HEK293 (cell line): Measurements from ENCODE around the gene TRAPPC10.
A peak's percentile ranks its signal among the peaks of the same experiment; 100 is the strongest.

Experiments used
- CTCF ChIA-PET: fragments of 350-600 bp; formaldehyde crosslinking; extraction: SDS; loops from one replicate; lab custom pipeline; 2021; ENCODE audit warnings: antibody characterized with exemption; lab: Yijun Ruan, JAX
- POLR2A ChIA-PET: fragments of 300-600 bp; formaldehyde crosslinking; extraction: SDS; loops from one replicate; lab custom pipeline; 2020; ENCODE audit warnings: antibody characterized with exemption, inconsistent platforms; lab: Yijun Ruan, JAX
- H3K27ac ChIP-seq: fragments of 200-500 bp; sonication (Bioruptor generic); 2 replicates; pipeline ENCODE4 v1.5.1; 2014; ENCODE audit warnings: low read depth, low read length, control low read depth, inconsistent platforms; ENCODE audit errors: extremely low read depth
- H3K36me3 ChIP-seq, 2 experiments: fragments of 200-500 bp in 1 of 2; sonication (Bioruptor generic) in 1 of 2; 1 replicate in 1 of 2; 2 replicates in 1 of 2; pipeline ENCODE4 v1.5.1; 2014 to 2017; ENCODE audit warnings: inconsistent platforms in 2 of 2, low read length in 2 of 2; ENCODE audit not compliant: control insufficient read depth in 2 of 2, insufficient read depth in 1 of 2
- H3K4me1 ChIP-seq: fragments of 200-500 bp; sonication (Bioruptor generic); 2 replicates; pipeline ENCODE4 v1.5.1; 2014; ENCODE audit warnings: mild to moderate bottlenecking, low read length, inconsistent platforms; ENCODE audit not compliant: control insufficient read depth, insufficient read depth
- H3K4me3 ChIP-seq: 2 replicates; pipeline ENCODE4 v1.5.1; 2011; ENCODE audit warnings: low read depth, mild to moderate bottlenecking, control low read depth, low read length, moderate library complexity
- H3K9me3 ChIP-seq: fragments of 200-500 bp; sonication (Bioruptor generic); 2 replicates; pipeline ENCODE4 v1.5.1; 2014; ENCODE audit warnings: low read depth, low read length, inconsistent platforms; ENCODE audit not compliant: control insufficient read depth, insufficient read depth
- KLF1 ChIP-seq: fragments of 450-650 bp; formaldehyde crosslinking; IDR thresholded peaks from 2 replicates; pipeline ENCODE4 v1.5.1; 2016; ENCODE audit warnings: missing biosample characterization, missing genetic modification characterization
- ZFHX2 ChIP-seq: fragments of 450-650 bp; formaldehyde crosslinking; conservative IDR thresholded peaks from 2 replicates; pipeline ENCODE4 v1.5.1; 2016; ENCODE audit warnings: missing biosample characterization, missing genetic modification characterization
- ZFP37 ChIP-seq: fragments of 450-650 bp; formaldehyde crosslinking; IDR thresholded peaks from 2 replicates; pipeline ENCODE4 v1.5.1; 2016; ENCODE audit warnings: missing biosample characterization, missing genetic modification characterization
- ZNF121 ChIP-seq: fragments of 450-650 bp; formaldehyde crosslinking; IDR thresholded peaks from 2 replicates; pipeline ENCODE4 v1.5.1; 2016; ENCODE audit warnings: missing biosample characterization, missing genetic modification characterization
- ZNF211 ChIP-seq: fragments of 450-650 bp; formaldehyde crosslinking; IDR thresholded peaks from 2 replicates; pipeline ENCODE4 v1.5.1; 2016; ENCODE audit warnings: low read depth, missing biosample characterization, missing genetic modification characterization
- ZNF248 ChIP-seq: fragments of 450-650 bp; formaldehyde crosslinking; IDR thresholded peaks from 2 replicates; pipeline ENCODE4 v1.5.1; 2017; ENCODE audit warnings: missing biosample characterization, missing genetic modification characterization
- ZNF426 ChIP-seq: fragments of 450-650 bp; formaldehyde crosslinking; IDR thresholded peaks from 2 replicates; pipeline ENCODE4 v1.5.1; 2017; ENCODE audit warnings: missing biosample characterization, missing genetic modification characterization, mild to moderate bottlenecking, inconsistent platforms, moderate library complexity
- ZNF433 ChIP-seq: fragments of 450-650 bp; formaldehyde crosslinking; IDR thresholded peaks from 2 replicates; pipeline ENCODE4 v1.5.1; 2016; ENCODE audit warnings: missing biosample characterization, missing genetic modification characterization, low read depth
- ZNF48 ChIP-seq: fragments of 450-650 bp; formaldehyde crosslinking; IDR thresholded peaks from 2 replicates; pipeline ENCODE4 v1.5.1; 2016; ENCODE audit warnings: missing biosample characterization, missing genetic modification characterization
- ZNF530 ChIP-seq: fragments of 450-650 bp; formaldehyde crosslinking; IDR thresholded peaks from 2 replicates; pipeline ENCODE4 v1.5.1; 2016; ENCODE audit warnings: low read depth, missing biosample characterization, missing genetic modification characterization
- ZNF549 ChIP-seq: fragments of 450-650 bp; IDR thresholded peaks from 2 replicates; pipeline ENCODE4 v1.5.1; 2018; ENCODE audit warnings: missing biosample characterization, missing genetic modification characterization, mild to moderate bottlenecking, inconsistent platforms, moderate library complexity
- ZNF561 ChIP-seq: fragments of 450-650 bp; IDR thresholded peaks from 2 replicates; pipeline ENCODE4 v1.5.1; 2018; ENCODE audit warnings: missing biosample characterization, missing genetic modification characterization, borderline replicate concordance
- ZNF596 ChIP-seq: fragments of 450-650 bp; IDR thresholded peaks from 2 replicates; pipeline ENCODE4 v1.5.0; 2018; ENCODE audit warnings: missing biosample characterization, mild to moderate bottlenecking, missing genetic modification characterization, moderate library complexity
- ZNF654 ChIP-seq: fragments of 450-650 bp; formaldehyde crosslinking; IDR thresholded peaks from 2 replicates; pipeline ENCODE4 v1.5.1; 2016; ENCODE audit warnings: low read depth, missing biosample characterization, missing genetic modification characterization
- ZNF768 ChIP-seq: fragments of 450-650 bp; formaldehyde crosslinking; IDR thresholded peaks from 2 replicates; pipeline ENCODE4 v1.5.1; 2018; ENCODE audit warnings: missing biosample characterization, mild to moderate bottlenecking, missing genetic modification characterization
- ZNF776 ChIP-seq: fragments of 450-650 bp; formaldehyde crosslinking; IDR thresholded peaks from 2 replicates; pipeline ENCODE4 v1.5.0; 2017; ENCODE audit warnings: missing biosample characterization, missing genetic modification characterization, borderline replicate concordance
- ZNF777 ChIP-seq: fragments of 450-650 bp; formaldehyde crosslinking; IDR thresholded peaks from 2 replicates; pipeline ENCODE4 v1.5.1; 2017; ENCODE audit warnings: missing biosample characterization, missing genetic modification characterization, borderline replicate concordance
- ZNF785 ChIP-seq: fragments of 450-650 bp; formaldehyde crosslinking; IDR thresholded peaks from 2 replicates; pipeline ENCODE4 v1.5.1; 2016; ENCODE audit warnings: missing biosample characterization, missing genetic modification characterization
- ZNF830 ChIP-seq: fragments of 450-650 bp; IDR thresholded peaks from 2 replicates; pipeline ENCODE4 v1.5.0; 2018; ENCODE audit warnings: missing biosample characterization, missing genetic modification characterization, low read depth, mild to moderate bottlenecking, moderate library complexity
- ZSCAN23 ChIP-seq: fragments of 450-650 bp; formaldehyde crosslinking; IDR thresholded peaks from 2 replicates; pipeline ENCODE4 v1.5.1; 2016; ENCODE audit warnings: missing biosample characterization, missing genetic modification characterization
- TF ChIP-seq, protein P1 (sequence below): fragments of 450-650 bp; formaldehyde crosslinking; IDR thresholded peaks from 2 replicates; pipeline ENCODE4 v1.5.1; 2016; ENCODE audit warnings: missing biosample characterization, missing genetic modification characterization
- TF ChIP-seq, protein P2 (sequence below): fragments of 450-650 bp; formaldehyde crosslinking; IDR thresholded peaks from 2 replicates; pipeline ENCODE4 v1.5.1; 2016; ENCODE audit warnings: missing biosample characterization, missing genetic modification characterization
- TF ChIP-seq, protein P3 (sequence below): fragments of 450-650 bp; formaldehyde crosslinking; IDR thresholded peaks from 2 replicates; pipeline ENCODE4; 2016; ENCODE audit warnings: missing biosample characterization, missing genetic modification characterization
- TF ChIP-seq, protein P4 (sequence below): fragments of 450-650 bp; formaldehyde crosslinking; IDR thresholded peaks from 2 replicates; pipeline ENCODE4 v1.5.1; 2017; ENCODE audit warnings: missing biosample characterization, missing genetic modification characterization
- TF ChIP-seq, protein P5 (sequence below): fragments of 450-650 bp; formaldehyde crosslinking; IDR thresholded peaks from 2 replicates; pipeline ENCODE4 v1.5.1; 2016; ENCODE audit warnings: missing biosample characterization, missing genetic modification characterization

TRAPPC10 gene

DNA sequence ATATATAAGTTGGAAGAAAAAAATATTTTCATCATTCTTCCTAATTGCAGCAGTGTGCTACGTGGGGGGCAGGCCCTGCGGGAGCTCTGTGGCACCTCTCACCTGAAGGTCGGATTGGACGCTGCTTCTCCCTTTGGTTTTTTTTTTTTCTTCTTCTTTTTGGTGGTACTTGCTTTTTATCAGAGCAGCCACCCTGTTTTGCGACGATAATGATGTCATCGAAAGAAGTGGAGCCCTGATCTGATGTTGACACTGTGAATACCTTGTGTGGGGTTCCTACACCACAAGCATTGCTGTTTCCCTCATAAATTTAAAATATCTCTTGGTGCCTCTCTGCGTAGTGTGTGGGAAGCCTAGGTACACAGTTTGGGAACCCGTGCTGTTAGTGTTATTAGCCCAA, 5.5 kb downstream of the TRAPPC10 start (continued):
- TF ChIP-seq, protein P1, sequence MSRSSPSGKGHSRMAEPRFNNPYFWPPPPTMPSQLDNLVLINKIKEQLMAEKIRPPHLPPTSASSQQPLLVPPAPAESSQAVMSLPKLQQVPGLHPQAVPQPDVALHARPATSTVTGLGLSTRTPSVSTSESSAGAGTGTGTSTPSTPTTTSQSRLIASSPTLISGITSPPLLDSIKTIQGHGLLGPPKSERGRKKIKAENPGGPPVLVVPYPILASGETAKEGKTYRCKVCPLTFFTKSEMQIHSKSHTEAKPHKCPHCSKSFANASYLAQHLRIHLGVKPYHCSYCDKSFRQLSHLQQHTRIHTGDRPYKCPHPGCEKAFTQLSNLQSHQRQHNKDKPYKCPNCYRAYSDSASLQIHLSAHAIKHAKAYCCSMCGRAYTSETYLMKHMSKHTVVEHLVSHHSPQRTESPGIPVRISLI = peak; percentile 61; the same call in 1 of the 2 replicates
- no peak for TF ChIP-seq ZNF596 (tag by site-specific recombination)
- TF ChIP-seq ZNF785 (tag by site-specific recombination) = no peak
- no peak for TF ChIP-seq ZNF433
- TF ChIP-seq ZNF561 = peak; percentile 55; the same call in 1 of the 2 replicates
- TF ChIP-seq, protein P2, sequence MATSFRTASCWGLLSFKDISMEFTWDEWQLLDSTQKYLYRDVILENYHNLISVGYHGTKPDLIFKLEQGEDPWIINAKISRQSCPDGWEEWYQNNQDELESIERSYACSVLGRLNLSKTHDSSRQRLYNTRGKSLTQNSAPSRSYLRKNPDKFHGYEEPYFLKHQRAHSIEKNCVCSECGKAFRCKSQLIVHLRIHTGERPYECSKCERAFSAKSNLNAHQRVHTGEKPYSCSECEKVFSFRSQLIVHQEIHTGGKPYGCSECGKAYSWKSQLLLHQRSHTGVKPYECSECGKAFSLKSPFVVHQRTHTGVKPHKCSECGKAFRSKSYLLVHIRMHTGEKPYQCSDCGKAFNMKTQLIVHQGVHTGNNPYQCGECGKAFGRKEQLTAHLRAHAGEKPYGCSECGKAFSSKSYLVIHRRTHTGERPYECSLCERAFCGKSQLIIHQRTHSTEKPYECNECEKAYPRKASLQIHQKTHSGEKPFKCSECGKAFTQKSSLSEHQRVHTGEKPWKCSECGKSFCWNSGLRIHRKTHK (tag by site-specific recombination) = no peak

DNA sequence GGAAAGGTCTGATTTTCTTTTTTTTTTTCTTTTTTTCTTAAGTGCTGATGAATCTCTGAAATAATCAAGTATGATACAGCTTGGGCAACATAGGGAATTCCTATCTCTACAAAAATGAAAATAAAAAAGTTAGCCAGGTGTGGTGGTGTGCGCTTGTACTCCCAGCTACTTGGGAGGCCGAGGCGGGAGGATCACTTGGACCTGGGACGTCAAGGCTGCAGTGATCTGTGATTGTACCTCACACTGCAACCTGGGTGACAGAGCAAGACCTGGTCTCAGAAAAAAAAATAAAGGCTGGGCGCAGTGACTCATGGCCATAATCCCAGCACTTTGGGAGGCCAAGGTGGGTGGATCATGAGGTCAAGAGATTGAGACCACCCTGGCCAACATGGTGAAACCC, 6.0 kb downstream of the TRAPPC10 start:
- POLR2A ChIA-PET = no interaction called here
- no peak overlapping the region; the same call in 1 of the 2 replicates for H3K27ac ChIP-seq
- H3K4me3 ChIP-seq = no peak overlapping the region
- TF ChIP-seq ZSCAN23 (tag by site-specific recombination) (0 out of 2 replicates have a peak, but pooled peaks have one; percentile 32), ZNF248 (tag by site-specific recombination) (no peak)
- CTCF ChIA-PET = no interaction called here
- H3K4me1 ChIP-seq = peaks cover 47% of the 10 kb centered on the region
- H3K9me3 ChIP-seq = no peaks in the 10 kb centered on the region
- H3K36me3 ChIP-seq = no peaks in the 10 kb centered on the region

DNA sequence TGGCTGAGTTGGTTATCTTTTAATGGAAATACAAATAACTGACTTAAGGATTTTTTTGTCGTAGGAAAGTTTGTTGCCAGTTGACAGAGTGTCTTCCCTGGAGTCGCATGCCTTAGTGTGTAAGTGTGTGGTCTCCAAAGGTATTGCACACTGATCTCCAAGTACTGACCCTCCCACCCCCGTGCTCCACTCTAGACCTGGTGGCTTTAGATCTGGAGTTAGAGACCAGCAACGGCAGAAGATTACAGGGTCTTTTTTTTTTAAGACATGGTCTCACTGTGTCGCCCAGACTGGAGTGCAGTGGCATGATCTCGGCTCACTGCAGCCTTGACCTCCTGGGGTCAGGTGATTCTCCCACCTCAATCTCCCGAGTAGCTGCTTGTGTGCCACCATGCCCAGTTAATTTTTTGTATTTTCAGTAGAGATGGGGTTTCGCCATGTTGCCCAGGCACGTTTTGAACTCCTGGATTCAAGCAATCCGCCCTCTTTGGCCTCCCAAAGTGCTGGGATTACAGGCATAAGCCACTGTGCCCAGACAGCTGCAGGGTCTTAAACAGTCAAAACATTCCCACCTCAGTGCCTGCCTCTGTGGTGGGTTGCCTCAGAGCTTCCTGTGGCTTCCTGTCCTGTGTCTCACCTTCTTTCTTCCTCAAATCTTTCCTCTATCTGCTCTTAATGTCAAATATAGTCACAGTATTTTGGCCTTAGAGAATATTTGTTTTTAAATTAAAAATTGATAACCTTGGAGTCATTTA, 6.9 kb downstream of the TRAPPC10 start:
- no peaks in the 10 kb centered on the region for H3K9me3 ChIP-seq
- no peaks in the 10 kb centered on the region for H3K36me3 ChIP-seq
- POLR2A ChIA-PET = interaction anchor here (0.6 to 1.0 kb wide), 2 partner anchors 8 to 242 kb away, joined by 3 to 8 read pairs; no protein-coding TSS in a partner anchor
- no peak overlapping the region for H3K4me3 ChIP-seq
- CTCF ChIA-PET = interaction anchor here (0.6 kb wide), 1 partner anchor 25 kb away, joined by 3 read pairs; no protein-coding TSS in a partner anchor
- peaks cover 45% of the 10 kb centered on the region for H3K4me1 ChIP-seq
- no peak overlapping the region; the same call in 1 of the 2 replicates for H3K27ac ChIP-seq
- TF ChIP-seq ZNF777 (tag by site-specific recombination) (no peak), ZNF768 (tag by site-specific recombination) (no peak), ZFHX2 (tag by site-specific recombination) (no peak), ZNF549 (tag by site-specific recombination) (no peak), ZFP37 (tag by site-specific recombination) (no peak), ZNF121 (no peak), KLF1 (tag by site-specific recombination) (no peak), ZNF211 (tag by site-specific recombination) (no peak), ZNF48 (tag by site-specific recombination) (no peak), ZNF654 (tag by site-specific recombination) (no peak), ZNF530 (tag by site-specific recombination) (no peak), ZNF776 (no peak), ZNF830 (no peak), ZNF426 (tag by site-specific recombination) (no peak)
- TF ChIP-seq, protein P3, sequence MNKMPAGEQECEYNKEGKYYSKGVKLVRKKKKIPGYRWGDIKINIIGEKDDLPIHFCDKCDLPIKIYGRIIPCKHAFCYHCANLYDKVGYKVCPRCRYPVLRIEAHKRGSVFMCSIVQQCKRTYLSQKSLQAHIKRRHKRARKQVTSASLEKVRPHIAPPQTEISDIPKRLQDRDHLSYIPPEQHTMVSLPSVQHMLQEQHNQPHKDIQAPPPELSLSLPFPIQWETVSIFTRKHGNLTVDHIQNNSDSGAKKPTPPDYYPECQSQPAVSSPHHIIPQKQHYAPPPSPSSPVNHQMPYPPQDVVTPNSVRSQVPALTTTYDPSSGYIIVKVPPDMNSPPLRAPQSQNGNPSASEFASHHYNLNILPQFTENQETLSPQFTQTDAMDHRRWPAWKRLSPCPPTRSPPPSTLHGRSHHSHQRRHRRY (tag by site-specific recombination) = no peak
- TF ChIP-seq, protein P4, sequence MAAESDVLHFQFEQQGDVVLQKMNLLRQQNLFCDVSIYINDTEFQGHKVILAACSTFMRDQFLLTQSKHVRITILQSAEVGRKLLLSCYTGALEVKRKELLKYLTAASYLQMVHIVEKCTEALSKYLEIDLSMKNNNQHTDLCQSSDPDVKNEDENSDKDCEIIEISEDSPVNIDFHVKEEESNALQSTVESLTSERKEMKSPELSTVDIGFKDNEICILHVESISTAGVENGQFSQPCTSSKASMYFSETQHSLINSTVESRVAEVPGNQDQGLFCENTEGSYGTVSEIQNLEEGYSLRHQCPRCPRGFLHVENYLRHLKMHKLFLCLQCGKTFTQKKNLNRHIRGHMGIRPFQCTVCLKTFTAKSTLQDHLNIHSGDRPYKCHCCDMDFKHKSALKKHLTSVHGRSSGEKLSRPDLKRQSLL = no peak
- TF ChIP-seq, protein P5, sequence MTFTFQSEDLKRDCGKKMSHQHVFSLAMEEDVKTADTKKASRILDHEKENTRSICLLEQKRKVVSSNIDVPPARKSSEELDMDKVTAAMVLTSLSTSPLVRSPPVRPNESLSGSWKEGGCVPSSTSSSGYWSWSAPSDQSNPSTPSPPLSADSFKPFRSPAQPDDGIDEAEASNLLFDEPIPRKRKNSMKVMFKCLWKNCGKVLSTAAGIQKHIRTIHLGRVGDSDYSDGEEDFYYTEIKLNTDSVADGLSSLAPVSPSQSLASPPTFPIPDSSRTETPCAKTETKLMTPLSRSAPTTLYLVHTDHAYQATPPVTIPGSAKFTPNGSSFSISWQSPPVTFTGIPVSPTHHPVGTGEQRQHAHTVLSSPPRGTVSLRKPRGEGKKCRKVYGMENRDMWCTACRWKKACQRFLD (tag by site-specific recombination) = no peak
